COLO668 (cell line): ENCODE results near the gene SETD1A.

Source experiments
- DNase-seq: peaks from one replicate; lab custom pipeline; 2025; ENCODE audit not compliant: unreplicated experiment; lab: John Stamatoyannopoulos, UW

SETD1A gene

GRCh38 chr16:30957456-30958174, at the start of gene SETD1A:
Gene SETD1A, plus strand, starts transcription at chr16:30957754. Its CDS starts 978 bp downstream, at chr16:30958732.
- DNase-seq, result peak; percentile 98

GRCh38 chr16:30910427-30911029, 47.0 kb upstream of the SETD1A start:
- DNase-seq, result no peak

GRCh38 chr16:30912794-30913412, 44.7 kb upstream of the SETD1A start:
- no peak for DNase-seq

GRCh38 chr16:30914830-30915229, 42.7 kb upstream of the SETD1A start:
- DNase-seq, result no peak

GRCh38 chr16:30918614-30919013, 38.9 kb upstream of the SETD1A start:
- DNase-seq, result no peak

GRCh38 chr16:30920891-30921290, 36.7 kb upstream of the SETD1A start:
- no peak for DNase-seq

GRCh38 chr16:30921459-30921747, 36.2 kb upstream of the SETD1A start:
- no peak for DNase-seq

GRCh38 chr16:30921748-30922419, 35.7 kb upstream of the SETD1A start:
- DNase-seq, result peak; percentile 84

- peak; percentile 98 for DNase-seq
Measured at GRCh38 chr16:30922420-30922959, 35.1 kb upstream of the SETD1A start.

GRCh38 chr16:30922960-30923535, 34.5 kb upstream of the SETD1A start:
- peak; percentile 99 for DNase-seq

GRCh38 chr16:30923554-30924075, 33.9 kb upstream of the SETD1A start, which contains the start of gene FBXL19:
Gene FBXL19, plus strand, starts transcription at chr16:30923572. Its CDS starts 2,183 bp downstream, at chr16:30925755.
- peak; percentile 23 for DNase-seq

- no peak for DNase-seq
Measured at GRCh38 chr16:30924076-30924912, 33.3 kb upstream of the SETD1A start.

- DNase-seq, result no peak
Measured at GRCh38 chr16:30924913-30925631, 32.5 kb upstream of the SETD1A start.

GRCh38 chr16:30925632-30925987, 31.9 kb upstream of the SETD1A start:
- DNase-seq, result no peak

GRCh38 chr16:30925995-30926811, 31.4 kb upstream of the SETD1A start:
- DNase-seq, result no peak

- DNase-seq, result no peak
Measured at GRCh38 chr16:30926937-30927788, 30.4 kb upstream of the SETD1A start.

- DNase-seq, result peak; percentile 53
Measured at GRCh38 chr16:30927789-30928378, 29.7 kb upstream of the SETD1A start.
